SK-N-SH treated with all-trans-retinoic acid at 6 μM for 48 hours (cell line): ENCODE results near the gene ELAC1.

Experiments
- ATAC-seq: fragments of 200-7000 bp; cut with Tn5 transposase; 3 replicates; pipeline ENCODE4 v1.9.1; 2020; ENCODE audit warnings: mild to moderate bottlenecking, moderate library complexity
- ARNTL ChIP-seq: fragments of 450-650 bp; formaldehyde crosslinking; IDR thresholded peaks from 2 replicates; pipeline ENCODE4 v1.5.0; 2020; ENCODE audit warnings: low read depth, mild to moderate bottlenecking, moderate library complexity, borderline replicate concordance
- CSDC2 ChIP-seq: fragments of 250-450 bp; sonication (Bioruptor Pico); IDR thresholded peaks from 2 replicates; pipeline ENCODE4 v1.5.0; 2020; ENCODE audit warnings: mild to moderate bottlenecking, moderate library complexity
- ESRRG ChIP-seq: fragments of 250-450 bp; sonication (Bioruptor Pico); IDR thresholded peaks from 2 replicates; pipeline ENCODE4 v1.6.1; 2021; ENCODE audit warnings: mild to moderate bottlenecking
- GLIS3 ChIP-seq: fragments of 250-450 bp; sonication (Bioruptor Pico); IDR thresholded peaks from 2 replicates; pipeline ENCODE4 v1.5.0; 2020; ENCODE audit warnings: mild to moderate bottlenecking, moderate library complexity
- ISL1 ChIP-seq: fragments of 250-450 bp; sonication (Bioruptor Pico); IDR thresholded peaks from 2 replicates; pipeline ENCODE4 v2.1.2; 2022; ENCODE audit warnings: mild to moderate bottlenecking, moderate library complexity
- OSR1 ChIP-seq: fragments of 250-450 bp; sonication (Bioruptor Pico); IDR thresholded peaks from 2 replicates; pipeline ENCODE4 v1.8.0; 2022; ENCODE audit warnings: moderate library complexity, mild to moderate bottlenecking, inconsistent platforms
- PPARA ChIP-seq: fragments of 250-450 bp; sonication (Bioruptor Pico); IDR thresholded peaks from 2 replicates; pipeline ENCODE4 v1.5.0; 2020; ENCODE audit warnings: mild to moderate bottlenecking, borderline replicate concordance
- SNAI2 ChIP-seq: fragments of 250-450 bp; sonication (Bioruptor Pico); IDR thresholded peaks from 2 replicates; pipeline ENCODE4 v1.5.0; 2020; ENCODE audit warnings: mild to moderate bottlenecking, moderate library complexity
- TCF4 ChIP-seq: fragments of 250-450 bp; sonication (Bioruptor Pico); IDR thresholded peaks from 2 replicates; pipeline ENCODE4 v1.8.0; 2021; ENCODE audit warnings: mild to moderate bottlenecking, moderate library complexity, borderline replicate concordance
- ZC3H10 ChIP-seq: fragments of 250-450 bp; sonication (Bioruptor Pico); IDR thresholded peaks from 2 replicates; pipeline ENCODE4 v1.5.1; 2021; ENCODE audit warnings: mild to moderate bottlenecking, moderate library complexity
- ZFP3 ChIP-seq: fragments of 250-450 bp; sonication (Bioruptor Pico); IDR thresholded peaks from 2 replicates; pipeline ENCODE4 v1.5.0; 2020; ENCODE audit warnings: mild to moderate bottlenecking, moderate library complexity
- ZFP30 ChIP-seq: fragments of 450-650 bp; formaldehyde crosslinking; IDR thresholded peaks from 2 replicates; pipeline ENCODE4 v1.5.0; 2022; ENCODE audit warnings: mild to moderate bottlenecking, moderate library complexity
- ZNF565 ChIP-seq: fragments of 450-650 bp; formaldehyde crosslinking; conservative IDR thresholded peaks from 2 replicates; pipeline ENCODE4 v1.5.0; 2020; ENCODE audit warnings: low read depth, mild to moderate bottlenecking, moderate library complexity
- ZNF70 ChIP-seq: fragments of 450-650 bp; formaldehyde crosslinking; IDR thresholded peaks from 2 replicates; pipeline ENCODE4 v1.5.0; 2020; ENCODE audit warnings: mild to moderate bottlenecking, moderate library complexity
- TF ChIP-seq, protein P1 (sequence below): fragments of 250-450 bp; sonication (Bioruptor Pico); IDR thresholded peaks from 2 replicates; pipeline ENCODE4 v1.5.1; 2021; ENCODE audit warnings: mild to moderate bottlenecking, moderate library complexity
- TF ChIP-seq, protein P2 (sequence below): fragments of 250-450 bp; sonication (Bioruptor Pico); IDR thresholded peaks from 2 replicates; pipeline ENCODE4 v1.8.0; 2021; ENCODE audit warnings: low read depth, mild to moderate bottlenecking, moderate library complexity, borderline replicate concordance
- TF ChIP-seq, protein P3 (sequence below): fragments of 250-450 bp; sonication (Bioruptor Pico); IDR thresholded peaks from 2 replicates; pipeline ENCODE4 v1.5.1; 2020; ENCODE audit warnings: low read depth, mild to moderate bottlenecking, moderate library complexity
- TF ChIP-seq, protein P4 (sequence below): fragments of 250-450 bp; sonication (Bioruptor Pico); IDR thresholded peaks from 2 replicates; pipeline ENCODE4 v1.5.0; 2020; ENCODE audit warnings: mild to moderate bottlenecking, moderate library complexity
- TF ChIP-seq, protein P5 (sequence below): fragments of 250-450 bp; sonication (Bioruptor Pico); IDR thresholded peaks from 2 replicates; pipeline ENCODE4 v1.8.0; 2020; ENCODE audit warnings: mild to moderate bottlenecking, moderate library complexity, borderline replicate concordance

Gene ELAC1

DNA sequence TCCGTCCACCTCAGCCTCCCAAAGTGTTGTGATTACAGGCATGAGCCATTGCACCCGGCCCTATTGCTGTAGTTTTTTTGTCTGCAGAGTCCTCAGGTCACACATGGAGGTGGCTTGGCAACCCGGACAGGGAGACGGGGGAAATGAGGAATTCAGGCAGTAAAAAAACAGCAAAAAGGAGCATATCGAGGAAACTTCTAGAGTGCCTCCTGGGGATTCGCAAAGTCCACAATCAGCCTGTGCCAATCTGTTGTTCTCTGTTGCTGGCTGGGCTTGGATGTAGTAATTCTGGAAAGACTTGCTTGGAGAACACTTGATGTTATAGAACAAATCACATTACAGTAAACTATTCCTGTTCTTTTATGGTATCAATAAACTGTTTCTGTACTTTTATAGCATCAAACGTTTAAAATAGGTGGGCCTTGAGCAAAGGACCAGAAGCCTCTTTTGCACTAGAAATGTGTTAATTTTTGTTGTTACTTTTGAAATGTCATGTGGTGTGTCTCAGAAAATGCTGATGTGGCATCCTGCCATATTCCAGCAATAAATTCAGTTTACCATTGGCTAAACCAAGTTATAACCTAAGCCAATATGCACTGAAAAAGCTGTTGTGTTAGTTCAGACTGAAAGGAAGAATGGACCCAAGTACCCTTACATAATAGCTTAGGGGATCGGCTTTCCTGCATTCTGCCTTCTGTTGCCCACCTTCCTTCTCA is 14.4 kb downstream of the ELAC1 start:
- TF ChIP-seq, protein P1, sequence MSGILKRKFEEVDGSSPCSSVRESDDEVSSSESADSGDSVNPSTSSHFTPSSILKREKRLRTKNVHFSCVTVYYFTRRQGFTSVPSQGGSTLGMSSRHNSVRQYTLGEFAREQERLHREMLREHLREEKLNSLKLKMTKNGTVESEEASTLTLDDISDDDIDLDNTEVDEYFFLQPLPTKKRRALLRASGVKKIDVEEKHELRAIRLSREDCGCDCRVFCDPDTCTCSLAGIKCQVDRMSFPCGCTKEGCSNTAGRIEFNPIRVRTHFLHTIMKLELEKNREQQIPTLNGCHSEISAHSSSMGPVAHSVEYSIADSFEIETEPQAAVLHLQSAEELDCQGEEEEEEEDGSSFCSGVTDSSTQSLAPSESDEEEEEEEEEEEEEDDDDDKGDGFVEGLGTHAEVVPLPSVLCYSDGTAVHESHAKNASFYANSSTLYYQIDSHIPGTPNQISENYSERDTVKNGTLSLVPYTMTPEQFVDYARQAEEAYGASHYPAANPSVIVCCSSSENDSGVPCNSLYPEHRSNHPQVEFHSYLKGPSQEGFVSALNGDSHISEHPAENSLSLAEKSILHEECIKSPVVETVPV, result no peak
- TF ChIP-seq OSR1 (CRISPR knock-in tag) (no peak), ZFP3 (CRISPR knock-in tag) (no peak), ZC3H10 (CRISPR knock-in tag) (no peak), ZFP30 (CRISPR knock-in tag) (no peak), TCF4 (CRISPR knock-in tag) (no peak), ZNF70 (CRISPR knock-in tag) (no peak), ESRRG (CRISPR knock-in tag) (no peak), GLIS3 (no peak), SNAI2 (CRISPR knock-in tag) (no peak), ZNF565 (CRISPR knock-in tag) (no peak), CSDC2 (CRISPR knock-in tag) (no peak), ISL1 (no peak), ARNTL (no peak)
- TF ChIP-seq, protein P2, sequence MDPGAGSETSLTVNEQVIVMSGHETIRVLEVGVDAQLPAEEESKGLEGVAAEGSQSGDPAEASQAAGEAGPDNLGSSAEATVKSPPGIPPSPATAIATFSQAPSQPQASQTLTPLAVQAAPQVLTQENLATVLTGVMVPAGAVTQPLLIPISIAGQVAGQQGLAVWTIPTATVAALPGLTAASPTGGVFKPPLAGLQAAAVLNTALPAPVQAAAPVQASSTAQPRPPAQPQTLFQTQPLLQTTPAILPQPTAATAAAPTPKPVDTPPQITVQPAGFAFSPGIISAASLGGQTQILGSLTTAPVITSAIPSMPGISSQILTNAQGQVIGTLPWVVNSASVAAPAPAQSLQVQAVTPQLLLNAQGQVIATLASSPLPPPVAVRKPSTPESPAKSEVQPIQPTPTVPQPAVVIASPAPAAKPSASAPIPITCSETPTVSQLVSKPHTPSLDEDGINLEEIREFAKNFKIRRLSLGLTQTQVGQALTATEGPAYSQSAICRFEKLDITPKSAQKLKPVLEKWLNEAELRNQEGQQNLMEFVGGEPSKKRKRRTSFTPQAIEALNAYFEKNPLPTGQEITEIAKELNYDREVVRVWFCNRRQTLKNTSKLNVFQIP (CRISPR knock-in tag), result no peak
- TF ChIP-seq, protein P3, sequence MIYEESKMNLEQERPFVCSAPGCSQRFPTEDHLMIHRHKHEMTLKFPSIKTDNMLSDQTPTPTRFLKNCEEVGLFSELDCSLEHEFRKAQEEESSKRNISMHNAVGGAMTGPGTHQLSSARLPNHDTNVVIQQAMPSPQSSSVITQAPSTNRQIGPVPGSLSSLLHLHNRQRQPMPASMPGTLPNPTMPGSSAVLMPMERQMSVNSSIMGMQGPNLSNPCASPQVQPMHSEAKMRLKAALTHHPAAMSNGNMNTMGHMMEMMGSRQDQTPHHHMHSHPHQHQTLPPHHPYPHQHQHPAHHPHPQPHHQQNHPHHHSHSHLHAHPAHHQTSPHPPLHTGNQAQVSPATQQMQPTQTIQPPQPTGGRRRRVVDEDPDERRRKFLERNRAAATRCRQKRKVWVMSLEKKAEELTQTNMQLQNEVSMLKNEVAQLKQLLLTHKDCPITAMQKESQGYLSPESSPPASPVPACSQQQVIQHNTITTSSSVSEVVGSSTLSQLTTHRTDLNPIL (CRISPR knock-in tag), result no peak
- TF ChIP-seq, protein P4, sequence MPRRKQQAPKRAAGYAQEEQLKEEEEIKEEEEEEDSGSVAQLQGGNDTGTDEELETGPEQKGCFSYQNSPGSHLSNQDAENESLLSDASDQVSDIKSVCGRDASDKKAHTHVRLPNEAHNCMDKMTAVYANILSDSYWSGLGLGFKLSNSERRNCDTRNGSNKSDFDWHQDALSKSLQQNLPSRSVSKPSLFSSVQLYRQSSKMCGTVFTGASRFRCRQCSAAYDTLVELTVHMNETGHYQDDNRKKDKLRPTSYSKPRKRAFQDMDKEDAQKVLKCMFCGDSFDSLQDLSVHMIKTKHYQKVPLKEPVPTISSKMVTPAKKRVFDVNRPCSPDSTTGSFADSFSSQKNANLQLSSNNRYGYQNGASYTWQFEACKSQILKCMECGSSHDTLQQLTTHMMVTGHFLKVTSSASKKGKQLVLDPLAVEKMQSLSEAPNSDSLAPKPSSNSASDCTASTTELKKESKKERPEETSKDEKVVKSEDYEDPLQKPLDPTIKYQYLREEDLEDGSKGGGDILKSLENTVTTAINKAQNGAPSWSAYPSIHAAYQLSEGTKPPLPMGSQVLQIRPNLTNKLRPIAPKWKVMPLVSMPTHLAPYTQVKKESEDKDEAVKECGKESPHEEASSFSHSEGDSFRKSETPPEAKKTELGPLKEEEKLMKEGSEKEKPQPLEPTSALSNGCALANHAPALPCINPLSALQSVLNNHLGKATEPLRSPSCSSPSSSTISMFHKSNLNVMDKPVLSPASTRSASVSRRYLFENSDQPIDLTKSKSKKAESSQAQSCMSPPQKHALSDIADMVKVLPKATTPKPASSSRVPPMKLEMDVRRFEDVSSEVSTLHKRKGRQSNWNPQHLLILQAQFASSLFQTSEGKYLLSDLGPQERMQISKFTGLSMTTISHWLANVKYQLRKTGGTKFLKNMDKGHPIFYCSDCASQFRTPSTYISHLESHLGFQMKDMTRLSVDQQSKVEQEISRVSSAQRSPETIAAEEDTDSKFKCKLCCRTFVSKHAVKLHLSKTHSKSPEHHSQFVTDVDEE (CRISPR knock-in tag), result no peak
- TF ChIP-seq, protein P5, sequence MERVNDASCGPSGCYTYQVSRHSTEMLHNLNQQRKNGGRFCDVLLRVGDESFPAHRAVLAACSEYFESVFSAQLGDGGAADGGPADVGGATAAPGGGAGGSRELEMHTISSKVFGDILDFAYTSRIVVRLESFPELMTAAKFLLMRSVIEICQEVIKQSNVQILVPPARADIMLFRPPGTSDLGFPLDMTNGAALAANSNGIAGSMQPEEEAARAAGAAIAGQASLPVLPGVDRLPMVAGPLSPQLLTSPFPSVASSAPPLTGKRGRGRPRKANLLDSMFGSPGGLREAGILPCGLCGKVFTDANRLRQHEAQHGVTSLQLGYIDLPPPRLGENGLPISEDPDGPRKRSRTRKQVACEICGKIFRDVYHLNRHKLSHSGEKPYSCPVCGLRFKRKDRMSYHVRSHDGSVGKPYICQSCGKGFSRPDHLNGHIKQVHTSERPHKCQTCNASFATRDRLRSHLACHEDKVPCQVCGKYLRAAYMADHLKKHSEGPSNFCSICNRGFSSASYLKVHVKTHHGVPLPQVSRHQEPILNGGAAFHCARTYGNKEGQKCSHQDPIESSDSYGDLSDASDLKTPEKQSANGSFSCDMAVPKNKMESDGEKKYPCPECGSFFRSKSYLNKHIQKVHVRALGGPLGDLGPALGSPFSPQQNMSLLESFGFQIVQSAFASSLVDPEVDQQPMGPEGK, result no peak
- ATAC-seq, result no peak

DNA sequence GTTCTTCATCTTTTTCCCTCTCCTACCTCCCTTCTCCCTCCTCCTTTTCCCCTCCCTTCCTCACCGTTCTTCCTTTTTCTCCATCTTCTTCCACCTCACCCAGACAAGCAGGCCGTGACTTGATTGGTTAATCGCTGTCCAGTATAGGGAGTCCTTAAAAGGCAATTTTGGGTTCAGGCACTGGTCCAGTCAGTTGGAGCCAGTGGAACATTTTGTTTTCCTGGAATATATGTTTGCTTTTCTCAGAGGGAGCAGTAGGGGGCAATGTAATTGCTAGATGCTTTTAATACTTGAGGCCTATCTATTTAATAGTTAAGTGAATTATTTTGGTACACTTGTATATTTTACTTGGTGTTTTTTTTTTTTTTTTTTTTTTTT is 15.0 kb downstream of the ELAC1 start:
- peak; percentile 29; the same call in 2 of the 3 replicates for ATAC-seq
- TF ChIP-seq ZFP30 (CRISPR knock-in tag) (no peak), ZC3H10 (CRISPR knock-in tag) (no peak), CSDC2 (CRISPR knock-in tag) (no peak), ZNF565 (CRISPR knock-in tag) (no peak), TCF4 (CRISPR knock-in tag) (no peak), ISL1 (no peak), GLIS3 (no peak), PPARA (CRISPR knock-in tag) (no peak), ZFP3 (CRISPR knock-in tag) (no peak)
- TF ChIP-seq, protein P2 (CRISPR knock-in tag), result no peak
- TF ChIP-seq, protein P5, result no peak
- TF ChIP-seq, protein P3 (CRISPR knock-in tag), result no peak
- TF ChIP-seq, protein P4 (CRISPR knock-in tag), result no peak
